ENCODE data around the gene THY1. TPM values are rescaled to one million over a fixed set of nuclear protein-coding genes. Genes with fewer than 3 reads are reported as not detected.
"Not testable (repeated sequence)": the region's sequence is repeated elsewhere in the genome, so short reads cannot be mapped to it uniquely, and the experiment has no call there.

THY1 gene
- total and polyA plus RNA-seq, 8 donors: 28.7 to 130 (median 46.9) TPM

DNA sequence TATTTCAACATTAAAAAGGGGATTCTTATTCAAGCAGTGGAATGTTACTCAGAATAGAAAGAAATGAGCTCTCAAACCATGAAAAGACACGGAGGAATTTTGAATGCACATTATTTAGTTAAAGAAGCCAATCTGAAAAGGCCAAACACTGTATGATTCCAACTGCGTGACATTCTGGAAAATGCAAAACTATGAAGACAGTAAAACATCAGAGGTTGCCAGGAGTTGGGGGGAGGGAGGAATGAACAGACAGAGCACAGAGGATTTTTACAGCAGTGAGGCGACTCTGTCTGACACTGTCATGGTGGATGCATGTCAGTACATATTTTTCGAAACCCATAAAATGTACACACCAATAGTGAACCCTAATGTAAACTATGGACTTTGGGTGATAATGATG, 22.9 kb upstream of the THY1 start:
- Histone ChIP-seq H3K9me3 (no peaks in the 10 kb centered on the region), H3K36me3 (no peaks in the 10 kb centered on the region), H3K4me1 (no peaks in the 10 kb centered on the region), H3K27ac (peak overlapping the region in 1 of 2 donors; percentile 59), H3K4me3 (no peak overlapping the region), H3K27me3 (no peaks in the 10 kb centered on the region)
- intact Hi-C loops (cut with DNase I): no loop called here
- DNase-seq (peak in 2 of 4 donors; percentile 71 to 82), ATAC-seq (peak; percentile 42)
- TF ChIP-seq, protein P1, sequence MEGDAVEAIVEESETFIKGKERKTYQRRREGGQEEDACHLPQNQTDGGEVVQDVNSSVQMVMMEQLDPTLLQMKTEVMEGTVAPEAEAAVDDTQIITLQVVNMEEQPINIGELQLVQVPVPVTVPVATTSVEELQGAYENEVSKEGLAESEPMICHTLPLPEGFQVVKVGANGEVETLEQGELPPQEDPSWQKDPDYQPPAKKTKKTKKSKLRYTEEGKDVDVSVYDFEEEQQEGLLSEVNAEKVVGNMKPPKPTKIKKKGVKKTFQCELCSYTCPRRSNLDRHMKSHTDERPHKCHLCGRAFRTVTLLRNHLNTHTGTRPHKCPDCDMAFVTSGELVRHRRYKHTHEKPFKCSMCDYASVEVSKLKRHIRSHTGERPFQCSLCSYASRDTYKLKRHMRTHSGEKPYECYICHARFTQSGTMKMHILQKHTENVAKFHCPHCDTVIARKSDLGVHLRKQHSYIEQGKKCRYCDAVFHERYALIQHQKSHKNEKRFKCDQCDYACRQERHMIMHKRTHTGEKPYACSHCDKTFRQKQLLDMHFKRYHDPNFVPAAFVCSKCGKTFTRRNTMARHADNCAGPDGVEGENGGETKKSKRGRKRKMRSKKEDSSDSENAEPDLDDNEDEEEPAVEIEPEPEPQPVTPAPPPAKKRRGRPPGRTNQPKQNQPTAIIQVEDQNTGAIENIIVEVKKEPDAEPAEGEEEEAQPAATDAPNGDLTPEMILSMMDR (IDR thresholded peaks at IDR 0.05): no peak

- H3K27ac ChIP-seq: peak overlapping the region in 1 of 2 donors; percentile 59
- intact Hi-C loops (cut with DNase I): no loop called here
- H3K4me1 ChIP-seq: no peaks in the 10 kb centered on the region
- H3K4me3 ChIP-seq: no peak overlapping the region
- DNase-seq: no peak
- no peak for ATAC-seq
- TF ChIP-seq, protein P1 (IDR thresholded peaks at IDR 0.05): no peak
- no peaks in the 10 kb centered on the region for H3K36me3 ChIP-seq
- H3K27me3 ChIP-seq: no peaks in the 10 kb centered on the region
- no peaks in the 10 kb centered on the region for H3K9me3 ChIP-seq
These were observed 22.4 kb upstream of the THY1 start for GRCh38 chr11:119445379-119445778.

- H3K4me3 ChIP-seq: no peak overlapping the region
- TF ChIP-seq, protein P1 (IDR thresholded peaks at IDR 0.05): no peak
- ATAC-seq: no peak
- DNase-seq: no peak
- H3K4me1 ChIP-seq: no peaks in the 10 kb centered on the region
- intact Hi-C loops (cut with DNase I): no loop called here
- no peaks in the 10 kb centered on the region for H3K27me3 ChIP-seq
- H3K9me3 ChIP-seq: no peaks in the 10 kb centered on the region
- no peak overlapping the region for H3K27ac ChIP-seq
- H3K36me3 ChIP-seq: no peaks in the 10 kb centered on the region
These were observed 18.9 kb upstream of the THY1 start for GRCh38 chr11:119441898-119442243.

DNA sequence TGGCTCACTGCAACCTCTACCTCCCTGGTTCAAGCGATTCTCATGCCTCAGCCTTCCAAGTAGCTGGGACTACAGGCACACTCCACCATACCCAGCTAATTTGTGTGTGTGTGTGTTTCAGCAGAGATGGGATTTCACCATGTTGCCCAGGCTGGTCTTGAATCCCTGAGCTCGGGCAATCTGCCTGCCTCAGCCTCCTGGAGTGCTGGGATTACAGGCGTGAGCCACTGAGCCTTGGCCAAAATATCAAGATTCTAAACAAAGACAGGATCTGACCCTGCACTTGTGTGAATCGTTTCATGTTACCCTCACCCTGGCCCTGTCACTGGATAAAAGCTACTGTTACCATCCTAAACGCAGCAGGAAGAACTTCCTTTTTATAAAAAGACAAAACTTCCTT, 15.6 kb upstream of the THY1 start:
- no peak overlapping the region for H3K4me3 ChIP-seq
- ATAC-seq (no peak), DNase-seq (no peak)
- no peak overlapping the region for H3K27ac ChIP-seq
- intact Hi-C loops (cut with DNase I): no loop called here
- H3K27me3 ChIP-seq: no peaks in the 10 kb centered on the region
- H3K36me3 ChIP-seq: no peaks in the 10 kb centered on the region
- H3K4me1 ChIP-seq: no peaks in the 10 kb centered on the region
- TF ChIP-seq, protein P1 (IDR thresholded peaks at IDR 0.05): no peak
- H3K9me3 ChIP-seq: no peaks in the 10 kb centered on the region

DNA sequence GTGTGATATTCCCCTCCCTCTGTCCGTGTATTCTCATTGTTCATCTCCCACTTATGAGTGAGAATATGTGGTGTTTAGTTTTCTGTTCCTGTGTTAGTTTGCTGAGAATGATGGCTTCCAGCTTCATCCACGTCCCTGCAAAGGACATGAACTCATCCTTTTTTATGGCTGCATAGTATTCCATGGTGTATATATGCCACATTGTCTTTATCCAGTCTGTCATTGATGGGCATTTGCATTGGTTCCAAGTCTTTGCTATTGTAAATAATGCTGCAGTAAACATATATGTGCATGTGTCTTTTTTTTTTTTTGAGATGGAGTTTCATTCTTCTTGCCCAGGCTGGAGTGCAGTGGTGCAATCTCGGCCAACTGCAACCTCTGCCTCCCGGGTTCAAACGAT, 14.5 kb upstream of the THY1 start:
- H3K27ac ChIP-seq; ATAC-seq; H3K4me1 ChIP-seq; H3K9me3 ChIP-seq; DNase-seq; intact Hi-C loops (cut with DNase I); H3K36me3 ChIP-seq; H3K27me3 ChIP-seq; H3K4me3 ChIP-seq: not testable (repeated sequence)

GRCh38 chr11:119436711-119437110, 13.7 kb upstream of the THY1 start:
- DNase-seq: no peak
- no peak for ATAC-seq
- Histone ChIP-seq H3K27me3 (no peaks in the 10 kb centered on the region), H3K9me3 (no peaks in the 10 kb centered on the region), H3K4me1 (no peaks in the 10 kb centered on the region), H3K4me3 (no peak overlapping the region), H3K27ac (no peak overlapping the region), H3K36me3 (no peaks in the 10 kb centered on the region)
- intact Hi-C loops (cut with DNase I): no loop called here
- TF ChIP-seq, protein P1 (IDR thresholded peaks at IDR 0.05): no peak
